EL (cell line): Measurements from ENCODE around the gene KLHDC9.
"Not testable (repeated sequence)": the region's sequence is repeated elsewhere in the genome, so short reads cannot be mapped to it uniquely, and the experiment has no call there.

Experiments
- DNase-seq: peaks from one replicate; pipeline ENCODE4 v3.0.0-alpha.2; 2016

Gene KLHDC9

GRCh38 chr1:161099090-161099802 is 1.1 kb downstream of the KLHDC9 start:
- DNase-seq, result no peak

GRCh38 chr1:161100556-161100955 is 2.4 kb downstream of the KLHDC9 start:
- no peak for DNase-seq

GRCh38 chr1:161106431-161106830 is 8.3 kb downstream of the KLHDC9 start:
- DNase-seq, result no peak

GRCh38 chr1:161111117-161111516 is 13.0 kb downstream of the KLHDC9 start:
- no peak for DNase-seq

GRCh38 chr1:161111527-161111926 is 13.4 kb downstream of the KLHDC9 start:
- no peak for DNase-seq

- DNase-seq, result no peak
These were observed 15.8 kb downstream of the KLHDC9 start for GRCh38 chr1:161113915-161114314.

- DNase-seq, result no peak
These were observed 16.4 kb downstream of the KLHDC9 start for GRCh38 chr1:161114556-161114955.

- DNase-seq, result peak; percentile 92
These were observed 17.1 kb downstream of the KLHDC9 start for GRCh38 chr1:161115132-161115711.

GRCh38 chr1:161115961-161116360 is 17.8 kb downstream of the KLHDC9 start:
- not testable (repeated sequence) for DNase-seq

GRCh38 chr1:161117759-161118581 is 19.8 kb downstream of the KLHDC9 start, which contains the start of the genes NIT1 and PFDN2:
TSS of gene NIT1 (plus strand) at chr1:161118105. CDS start at chr1:161118177, 72 bp downstream.
TSS of gene PFDN2 (minus strand) at chr1:161118037. CDS start at chr1:161118026, 11 bp downstream.
- DNase-seq, result peak; percentile 86

- peak; percentile 59 for DNase-seq
These were observed 21.1 kb downstream of the KLHDC9 start for GRCh38 chr1:161119092-161119903.

- DNase-seq, result no peak
These were observed 23.0 kb downstream of the KLHDC9 start for GRCh38 chr1:161121042-161121650.

- no peak for DNase-seq
These were observed 23.7 kb downstream of the KLHDC9 start for GRCh38 chr1:161121834-161122233.

GRCh38 chr1:161122967-161123366 is 24.8 kb downstream of the KLHDC9 start:
- DNase-seq, result no peak

- no peak for DNase-seq
These were observed 29.5 kb downstream of the KLHDC9 start for GRCh38 chr1:161127649-161128048.

GRCh38 chr1:161128591-161129420 is 30.6 kb downstream of the KLHDC9 start:
- no peak for DNase-seq

- no peak for DNase-seq
These were observed 32.1 kb downstream of the KLHDC9 start for GRCh38 chr1:161130266-161130665.

- DNase-seq, result peak; percentile 37
These were observed 33.6 kb downstream of the KLHDC9 start for GRCh38 chr1:161131523-161132409.

- peak; percentile 98 for DNase-seq
These were observed 34.5 kb downstream of the KLHDC9 start, which contains the start of gene DEDD for GRCh38 chr1:161132410-161133219. TSS of gene DEDD (minus strand) at chr1:161132667. CDS start at chr1:161124462, 8,205 bp downstream.
